GOT3 (cell line): ENCODE data around the gene FAM53A.

Source experiments
- DNase-seq: peaks from one replicate; lab custom pipeline; 2025; ENCODE audit warnings: mixed read lengths; lab: John Stamatoyannopoulos, UW

The FAM53A gene

DNA sequence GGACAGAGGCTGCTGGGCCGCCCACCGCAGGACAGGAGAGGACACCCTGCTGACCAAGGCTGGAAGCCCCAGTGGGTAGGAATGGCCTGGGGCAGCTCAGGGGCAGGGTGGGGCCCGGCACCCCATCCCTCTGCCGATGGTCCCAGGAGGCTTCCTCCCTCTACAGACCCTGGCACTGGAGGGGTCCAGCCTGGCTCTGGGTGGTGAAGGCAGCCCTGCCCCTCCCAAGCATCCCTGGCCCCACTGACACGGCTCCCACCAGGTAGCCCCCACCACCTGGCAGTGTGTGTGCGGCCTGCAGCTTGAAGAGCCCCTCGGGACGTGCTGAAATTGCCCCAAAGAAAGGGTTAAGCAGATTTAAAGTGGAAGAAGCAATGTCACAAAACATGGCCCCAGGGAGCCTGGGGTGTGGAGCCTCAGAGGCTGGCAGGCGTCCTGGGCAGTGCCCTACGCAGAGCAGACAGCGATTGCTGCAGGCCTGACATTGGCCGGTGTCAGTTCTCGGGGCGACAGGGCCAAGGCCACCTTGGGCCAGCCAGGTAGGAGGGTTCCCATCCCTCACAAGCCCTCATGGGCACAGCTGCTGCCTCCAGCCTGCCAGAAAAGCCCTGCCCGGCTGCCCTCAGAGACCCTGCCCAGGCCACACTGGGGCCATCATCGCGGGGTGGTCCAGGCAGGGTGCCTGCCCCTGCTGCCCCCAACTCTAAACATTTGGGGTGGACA lies 80.5 kb downstream of the FAM53A start:
- DNase-seq = no peak

DNA sequence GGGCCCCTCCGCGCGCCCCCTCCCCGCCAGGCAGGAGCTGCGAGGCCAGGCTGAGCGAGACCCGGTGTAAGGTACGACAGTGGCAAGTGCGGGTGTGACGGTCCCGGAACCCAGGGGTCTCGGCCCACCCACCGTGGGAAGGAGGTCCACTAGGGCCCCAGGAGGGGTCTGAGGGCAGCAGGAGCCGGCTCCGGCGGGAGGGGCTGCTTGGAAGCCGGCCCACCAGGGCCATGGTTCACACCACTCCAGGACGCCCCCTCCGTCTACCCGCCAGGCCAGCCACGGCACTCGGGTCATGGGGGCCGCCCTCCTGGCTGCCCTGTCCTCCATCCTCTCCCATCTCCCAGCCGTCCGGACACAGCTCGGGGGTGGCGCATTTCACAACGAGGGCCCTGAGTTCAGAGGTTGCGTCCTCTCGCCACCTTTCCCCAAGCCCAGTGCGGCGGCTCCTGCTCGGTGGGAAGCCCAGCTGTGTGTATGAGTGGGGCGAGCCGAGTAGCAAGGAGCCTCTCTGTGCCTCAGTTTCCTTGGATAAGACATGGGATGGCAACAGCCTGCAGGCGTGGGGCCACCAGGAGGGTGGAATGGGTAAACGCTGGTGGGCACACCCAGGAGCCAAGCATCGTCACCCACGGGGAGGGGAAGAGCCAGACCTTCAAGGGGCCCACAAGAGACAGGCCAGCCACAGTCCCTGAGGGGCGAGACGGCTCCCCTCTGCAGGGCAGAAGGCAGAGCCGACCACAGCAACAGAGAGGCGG lies 81.3 kb downstream of the FAM53A start:
- no peak for DNase-seq

DNA sequence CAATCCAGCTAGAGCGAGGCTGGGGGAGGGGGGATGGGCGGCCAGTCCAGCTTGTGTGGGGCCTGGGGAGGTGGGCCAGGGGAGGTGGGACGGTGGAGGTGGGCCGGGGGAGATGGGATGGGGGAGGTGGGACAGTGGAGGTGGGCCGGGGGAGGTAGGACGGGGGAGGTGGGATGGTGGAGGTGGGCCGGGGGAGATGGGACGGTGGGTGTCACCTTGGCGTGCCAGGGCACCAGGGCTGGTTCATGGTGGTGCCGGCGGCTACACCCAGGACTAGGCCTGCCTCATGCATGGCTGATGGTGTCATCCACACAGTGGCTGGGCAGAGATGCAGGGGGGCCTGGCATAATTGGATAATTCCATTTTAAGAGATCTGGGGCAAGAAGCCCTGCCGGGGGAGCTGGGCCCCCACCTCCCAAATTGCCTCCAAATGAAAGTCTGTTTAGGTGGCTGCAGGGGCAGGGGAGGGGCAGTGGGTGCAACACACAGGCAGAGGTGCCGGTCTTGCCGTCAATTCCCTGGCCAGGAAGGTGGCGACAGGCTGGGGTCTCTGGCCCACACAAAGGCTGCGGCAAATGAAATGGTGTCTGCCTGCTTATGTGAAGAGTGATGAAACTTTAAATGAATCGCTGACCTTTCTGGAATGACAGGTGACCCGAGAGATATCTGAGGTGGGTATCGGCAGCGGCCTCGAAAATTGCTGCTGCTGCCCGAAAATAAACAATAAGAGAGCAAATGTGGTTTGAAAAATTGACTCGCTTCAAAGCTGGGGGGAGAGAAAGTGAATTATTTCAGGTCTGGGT lies 82.1 kb downstream of the FAM53A start:
- no peak for DNase-seq

DNA sequence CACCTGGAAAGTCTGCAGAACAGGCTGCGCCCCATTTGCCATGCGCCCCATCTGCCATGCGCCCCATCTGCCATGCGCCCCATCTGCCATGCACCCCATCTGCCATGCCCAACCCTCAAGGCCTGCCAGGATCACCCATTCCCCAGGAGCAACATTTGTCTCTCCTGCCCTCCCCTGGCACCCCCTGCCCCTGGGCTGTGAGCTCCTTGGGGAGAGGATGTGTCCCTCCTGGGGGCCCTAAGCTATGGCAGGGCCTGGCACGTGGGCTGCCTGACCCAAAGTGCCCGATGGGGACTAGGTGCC lies 82.6 kb downstream of the FAM53A start:
- DNase-seq = no peak

DNA sequence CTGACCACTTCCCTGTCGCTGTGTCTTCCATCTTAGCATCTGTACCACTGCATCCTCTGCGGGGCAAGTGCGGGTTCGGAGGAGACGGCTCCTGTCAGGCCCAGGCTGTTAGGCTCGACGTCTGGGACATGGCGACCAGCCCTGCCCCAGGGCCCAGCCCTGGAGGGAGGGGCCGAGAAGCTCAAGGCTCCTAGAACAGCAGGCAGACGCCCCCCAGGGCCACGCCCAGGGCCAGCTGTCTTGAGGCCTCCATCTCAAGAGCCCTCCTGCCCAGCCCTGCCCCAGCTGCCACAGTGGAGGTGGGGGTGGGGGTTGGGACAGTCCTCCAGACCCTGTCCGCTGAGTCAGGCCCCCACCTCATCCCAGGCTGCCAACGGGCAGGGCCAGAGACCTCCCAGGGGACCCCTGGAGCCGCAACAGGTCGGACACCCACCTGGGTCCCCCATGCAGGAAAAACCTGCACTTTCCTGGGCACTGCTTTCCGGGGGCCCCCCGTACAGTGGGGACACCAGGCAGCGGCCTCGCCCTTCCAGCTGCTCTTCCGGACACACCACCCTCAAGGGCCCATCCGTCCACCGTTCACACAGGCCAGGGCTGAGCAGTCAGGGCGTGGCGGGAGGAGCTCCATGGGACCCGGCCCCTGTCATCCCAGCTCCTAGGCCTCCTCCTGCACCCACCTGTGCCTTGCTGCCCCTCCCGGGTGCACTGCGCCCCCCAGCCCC lies 83.1 kb downstream of the FAM53A start:
- no peak for DNase-seq

DNA sequence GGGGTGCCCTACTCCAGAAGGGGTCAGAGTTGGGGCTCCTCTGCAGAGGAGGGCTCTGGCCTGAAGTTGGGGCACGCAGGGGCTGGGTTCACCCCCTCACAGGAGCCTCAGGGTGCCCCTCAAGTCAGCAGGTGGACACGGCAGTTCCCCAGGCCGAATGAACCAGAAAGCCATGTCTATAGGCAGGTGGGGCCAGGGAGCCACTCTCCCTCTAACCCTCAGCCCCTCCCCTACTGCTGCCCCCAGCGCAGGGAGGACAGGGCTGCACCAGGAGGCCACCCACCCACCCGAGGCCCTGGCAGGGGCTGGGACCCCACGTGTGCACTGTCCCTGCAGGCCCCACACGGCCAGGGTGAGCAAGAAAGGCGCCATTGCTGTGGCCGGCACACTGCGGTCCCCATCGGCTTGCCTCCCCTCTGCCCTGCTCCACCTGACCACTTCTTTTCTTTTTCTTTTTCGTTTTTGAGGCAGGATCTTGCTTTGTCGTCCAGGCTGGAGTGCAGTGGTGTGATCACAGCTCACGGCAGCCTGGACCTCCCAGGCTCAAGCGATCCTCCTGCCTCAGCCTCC lies 83.8 kb downstream of the FAM53A start:
- no peak for DNase-seq

DNA sequence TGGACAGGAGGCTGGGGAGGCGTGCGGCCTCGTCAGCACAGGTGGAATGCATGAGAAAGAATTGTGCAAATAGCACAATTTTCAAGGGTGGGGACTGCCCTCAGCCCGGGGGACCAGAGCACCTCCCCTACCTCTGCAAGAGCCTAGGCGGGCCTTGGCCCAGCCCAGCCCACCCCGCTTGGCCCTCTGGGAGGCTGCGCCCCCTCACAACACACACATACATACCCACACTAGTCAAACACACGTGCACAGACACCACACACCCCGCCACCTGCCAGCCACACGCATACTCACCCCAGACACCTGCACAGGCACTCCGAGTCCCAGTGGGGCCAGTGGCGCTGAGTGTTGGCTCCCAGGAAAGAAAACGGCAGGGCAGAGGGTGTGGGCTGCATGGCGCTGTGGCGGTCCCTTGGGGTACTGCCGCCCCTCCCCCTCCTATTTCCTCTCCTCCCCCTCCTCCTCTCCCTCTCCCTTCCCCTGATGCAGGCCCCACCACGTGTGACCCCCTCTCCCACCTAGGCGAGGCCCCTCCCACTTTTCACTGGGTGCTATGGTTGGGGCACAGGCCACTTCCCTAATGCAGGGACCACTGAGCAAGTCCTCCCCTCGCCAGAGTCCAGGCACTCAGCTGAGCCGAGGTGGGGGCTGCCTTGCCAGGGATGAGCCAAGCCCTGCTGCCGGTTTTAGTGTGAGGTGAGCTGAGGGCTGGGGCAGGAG lies 84.5 kb downstream of the FAM53A start:
- DNase-seq = no peak

DNA sequence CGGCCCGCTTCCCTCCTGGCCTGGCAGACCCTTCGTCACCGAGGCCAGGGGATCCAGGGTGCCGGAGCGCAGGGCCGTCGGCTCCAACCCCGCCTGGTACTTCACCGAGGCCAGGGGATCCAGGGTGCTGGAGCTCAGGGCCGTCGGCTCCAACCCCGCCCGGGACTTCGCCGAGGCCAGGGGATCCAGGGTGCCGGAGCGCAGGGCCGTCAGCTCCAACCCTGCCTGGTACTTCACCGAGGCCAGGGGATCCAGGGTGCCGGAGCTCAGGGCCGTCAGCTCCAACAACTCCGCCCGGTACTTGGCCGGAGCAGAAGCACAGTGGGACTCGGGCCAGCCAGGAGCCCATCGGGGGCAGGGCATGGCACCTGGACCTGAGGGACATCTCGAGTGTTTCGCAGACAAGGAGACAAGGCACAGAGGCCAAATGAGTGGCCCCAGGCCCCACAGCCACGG lies 85.1 kb downstream of the FAM53A start:
- no peak for DNase-seq

DNA sequence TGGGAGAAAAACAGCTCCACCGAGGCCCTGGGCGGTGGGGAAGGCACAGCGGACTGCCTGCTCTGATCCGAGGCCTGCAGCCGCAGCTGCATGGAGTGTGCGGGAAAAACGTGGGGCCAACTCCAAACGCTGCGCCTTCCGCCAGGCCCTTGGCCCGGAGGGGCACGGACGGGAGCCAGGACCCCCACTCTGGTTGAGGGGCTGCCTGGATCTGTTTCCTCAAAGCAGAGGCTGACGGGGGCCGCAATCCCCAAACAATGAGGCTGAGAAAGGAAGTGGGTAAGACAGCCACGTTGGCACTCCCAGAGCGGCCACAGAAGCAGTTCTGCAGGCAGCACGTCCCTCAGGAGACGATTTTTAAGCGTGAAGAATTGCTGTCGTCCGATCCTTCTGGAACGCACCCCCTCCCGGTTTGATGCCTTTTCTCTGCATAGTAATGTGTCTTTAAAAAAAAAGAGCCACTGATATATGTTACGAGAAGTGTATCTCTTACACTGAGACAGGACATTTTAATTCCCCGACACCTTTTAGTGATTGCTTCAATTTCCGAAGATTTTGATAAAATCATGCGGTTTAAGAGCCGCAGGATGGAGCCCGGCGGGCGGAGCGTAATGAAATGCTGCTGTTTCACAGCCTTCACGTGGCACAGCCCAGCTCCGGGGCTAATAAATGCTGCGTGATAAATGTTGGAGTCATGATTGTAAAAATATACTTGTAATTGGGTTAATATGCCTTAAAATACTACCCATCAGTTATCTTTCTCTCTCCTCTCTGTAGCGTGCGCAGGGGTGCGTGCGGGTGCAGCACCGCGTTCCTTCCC lies 85.7 kb downstream of the FAM53A start:
- DNase-seq = no peak

DNA sequence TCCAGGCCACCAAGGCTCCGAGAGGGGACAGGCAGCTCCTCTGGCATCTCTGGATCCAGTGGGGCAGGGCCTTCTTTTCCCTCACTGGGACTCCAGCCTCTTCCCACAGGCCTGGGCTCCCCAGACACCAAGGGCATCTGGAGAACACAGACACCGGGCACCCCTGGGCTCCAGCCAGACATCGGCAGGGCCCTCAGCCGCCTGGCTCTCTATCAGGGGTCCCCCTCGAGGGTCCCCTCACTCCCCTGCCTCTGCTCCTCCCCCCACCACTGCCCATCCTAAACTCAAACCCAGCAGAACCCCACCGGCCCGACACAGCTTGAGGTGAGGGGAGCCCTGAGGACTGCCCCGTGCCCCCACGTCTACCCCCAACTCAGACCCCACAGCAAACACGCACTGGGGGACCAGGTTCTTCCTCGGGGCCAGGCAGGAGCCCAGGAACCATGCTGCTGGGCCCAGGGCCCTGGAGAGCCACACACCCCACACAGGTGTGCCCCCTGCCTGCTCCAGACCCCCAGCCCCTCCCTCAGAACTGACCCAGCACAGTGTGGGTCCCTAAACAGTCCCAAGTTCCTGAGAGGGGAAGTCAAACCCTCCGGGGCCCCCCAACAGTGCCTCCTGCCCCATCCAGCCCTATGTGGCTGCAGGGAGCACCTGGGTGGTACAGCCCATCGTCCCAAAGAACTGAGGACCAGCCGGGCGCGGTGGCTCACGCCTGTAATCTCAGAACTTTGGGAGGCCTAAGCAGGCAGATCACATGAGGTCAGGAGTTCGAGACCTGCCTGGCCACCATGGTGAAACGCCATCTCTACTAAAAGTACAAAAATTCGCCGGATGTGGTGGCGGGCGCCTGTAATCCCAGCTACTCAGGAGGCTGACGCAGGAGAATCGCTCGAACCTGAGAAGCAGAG lies 86.8 kb downstream of the FAM53A start:
- DNase-seq = no peak

DNA sequence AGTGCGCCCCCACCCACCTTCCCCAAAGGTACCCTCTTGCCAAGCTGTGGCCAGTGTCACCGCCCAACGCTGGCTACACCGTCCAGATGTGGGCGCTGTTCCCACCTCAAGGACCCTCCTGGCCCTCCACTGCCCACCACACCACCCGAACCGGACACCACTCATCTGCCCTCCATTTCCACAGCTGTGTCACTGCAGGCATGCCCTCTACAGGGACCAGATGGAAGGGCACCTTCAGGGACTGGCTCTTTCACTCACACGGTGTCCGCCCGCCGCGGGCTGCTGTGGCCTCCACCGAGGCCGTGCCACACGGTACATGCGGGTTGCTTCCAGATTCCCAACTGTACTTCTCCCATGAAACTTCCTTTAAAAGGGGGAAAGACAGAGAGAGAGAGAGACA lies 87.7 kb downstream of the FAM53A start:
- DNase-seq = no peak

DNA sequence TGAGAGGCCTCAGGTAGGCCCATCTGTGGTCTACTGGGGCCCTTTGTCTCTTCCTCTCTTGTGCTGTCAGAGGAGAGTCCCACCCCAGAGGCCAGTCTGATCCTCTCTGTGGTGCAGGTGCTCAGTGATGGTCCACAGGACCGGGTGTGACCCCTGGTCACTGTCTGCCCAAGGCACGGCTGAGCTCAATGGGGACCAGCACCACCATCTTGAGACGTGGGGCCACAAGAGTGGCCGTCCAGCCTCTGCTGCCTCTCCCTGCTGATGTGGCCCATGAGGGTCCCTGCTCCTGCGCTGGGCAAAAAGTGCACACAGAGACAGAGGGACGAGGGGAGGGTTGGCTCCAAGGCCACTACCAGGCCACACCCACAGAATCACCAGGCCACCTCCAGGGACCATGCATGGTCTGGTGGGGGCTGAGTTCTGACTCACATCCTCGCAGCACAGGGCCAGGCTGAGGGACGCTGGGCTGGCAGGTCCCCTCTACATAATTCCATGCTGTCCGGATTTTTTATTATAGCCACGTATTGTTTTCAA lies 88.3 kb downstream of the FAM53A start:
- DNase-seq = no peak

DNA sequence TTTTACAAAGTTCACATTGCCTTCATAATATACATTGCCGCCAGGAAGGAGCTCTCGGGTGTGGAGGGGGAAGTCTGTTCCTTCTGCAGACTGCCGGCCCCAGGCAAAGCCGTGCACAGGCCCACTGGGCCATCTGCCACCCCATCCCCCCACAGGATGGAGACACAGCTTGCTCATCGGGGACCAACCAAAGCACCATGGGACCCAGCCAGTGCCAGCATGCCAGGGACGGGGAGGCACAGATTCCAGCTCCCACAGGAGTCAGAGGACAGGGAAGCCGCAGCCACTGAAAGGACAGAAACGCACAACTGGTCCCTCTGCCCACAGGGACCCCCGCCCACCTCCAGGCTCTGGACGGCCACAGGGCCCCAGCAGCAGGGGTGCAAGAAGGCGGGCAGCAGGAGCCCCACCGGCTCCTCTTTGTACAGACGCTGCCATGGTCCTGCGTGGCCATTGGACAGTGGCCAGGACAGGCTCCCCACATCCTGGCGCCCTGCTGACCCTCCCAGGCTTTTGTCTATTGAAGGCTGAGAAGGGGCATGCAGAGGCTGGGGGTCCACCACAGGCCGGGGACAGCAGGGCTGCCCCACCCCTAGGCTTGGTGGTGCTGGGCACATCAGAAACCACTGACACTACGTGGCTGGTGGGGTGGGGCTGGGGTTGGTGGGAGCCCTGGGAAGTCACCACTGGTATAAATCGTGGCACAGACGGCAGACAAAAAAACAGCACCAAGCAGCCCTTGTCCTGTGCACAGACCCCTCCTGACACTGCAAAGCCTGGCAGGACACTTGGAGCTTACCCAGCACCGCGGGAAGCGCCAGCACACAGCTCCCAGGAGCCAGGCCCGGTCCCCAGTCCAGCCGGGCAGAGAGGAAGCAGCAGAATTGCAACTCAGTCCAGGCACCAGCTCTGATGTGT lies 89.0 kb downstream of the FAM53A start:
- DNase-seq = no peak

DNA sequence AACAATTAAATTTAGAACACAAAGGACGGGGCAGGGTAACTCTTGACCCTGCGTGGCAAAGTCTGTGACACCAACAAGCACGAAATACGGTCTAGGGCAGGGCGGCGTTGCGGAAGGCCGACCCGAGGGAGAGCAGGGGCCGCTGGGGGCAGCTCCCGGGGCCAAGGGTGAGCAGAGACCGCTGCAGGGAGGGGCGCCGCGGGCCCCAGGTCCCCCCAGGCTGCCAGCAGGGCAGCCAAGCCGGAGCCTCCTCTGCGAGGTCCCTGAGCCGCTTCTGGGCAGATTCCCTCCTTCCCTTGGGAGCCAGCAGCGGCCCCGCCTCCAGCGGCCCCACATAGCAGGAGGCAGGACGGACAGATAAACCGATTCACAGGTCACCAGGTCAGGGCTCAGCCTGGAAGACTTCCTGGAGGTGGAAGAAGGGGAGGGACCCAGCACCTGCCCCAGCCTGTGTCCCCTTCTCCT lies 90.2 kb downstream of the FAM53A start:
- no peak for DNase-seq

DNA sequence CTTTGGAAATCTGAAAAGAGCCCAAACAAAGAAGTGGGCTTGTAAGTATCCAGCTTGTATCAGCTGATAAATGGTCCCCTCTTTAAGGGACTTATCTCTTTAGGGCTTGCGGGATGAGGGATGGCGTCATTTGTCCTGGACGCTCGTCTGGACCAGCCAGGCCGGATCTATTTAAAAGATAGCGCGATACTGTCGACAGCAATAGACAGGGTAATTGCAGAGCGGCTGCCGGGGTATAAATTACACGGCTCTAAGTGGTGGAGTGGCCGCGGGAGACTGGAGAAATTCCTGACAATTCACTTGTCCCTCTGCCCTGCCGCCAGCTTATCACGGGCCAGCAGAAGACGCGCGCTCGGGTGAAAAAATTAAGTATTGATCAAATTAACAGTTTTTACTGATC lies 90.7 kb downstream of the FAM53A start:
- no peak for DNase-seq

DNA sequence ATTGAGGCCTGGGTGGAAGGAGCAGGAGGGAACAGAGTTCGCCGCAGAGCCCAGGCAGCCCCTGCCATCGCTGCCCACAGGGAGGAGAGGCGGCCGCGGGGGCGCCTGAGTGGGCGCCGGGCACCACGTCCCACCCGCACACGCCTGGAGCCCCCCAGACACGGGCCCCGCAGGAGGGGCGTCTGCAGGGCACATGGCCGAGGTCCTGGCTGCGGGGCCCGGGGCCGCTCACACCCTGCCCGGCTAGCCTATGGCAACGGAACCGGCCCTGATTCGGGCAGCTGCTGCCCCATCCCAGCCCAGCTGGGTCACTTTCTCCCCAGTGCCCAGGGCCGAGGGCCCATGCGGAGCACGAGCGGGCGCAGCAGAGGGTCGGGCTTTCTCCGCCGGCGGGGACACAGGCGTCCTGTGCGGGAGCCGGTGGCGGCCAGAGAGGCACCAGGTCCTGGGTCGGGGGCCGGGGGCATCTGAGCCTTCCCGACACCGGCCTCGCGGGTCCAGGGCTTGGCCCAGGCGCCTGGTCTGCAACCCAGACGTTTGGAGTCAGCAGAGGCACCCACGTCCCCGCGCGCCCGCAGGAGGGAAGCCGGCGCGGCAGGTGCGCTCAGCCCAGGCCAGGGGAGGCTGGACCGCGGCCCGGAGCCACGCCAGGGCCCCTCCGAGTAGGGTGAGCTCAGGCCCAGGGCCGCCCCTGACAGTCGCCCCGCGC lies 91.2 kb downstream of the FAM53A start:
- DNase-seq = no peak

DNA sequence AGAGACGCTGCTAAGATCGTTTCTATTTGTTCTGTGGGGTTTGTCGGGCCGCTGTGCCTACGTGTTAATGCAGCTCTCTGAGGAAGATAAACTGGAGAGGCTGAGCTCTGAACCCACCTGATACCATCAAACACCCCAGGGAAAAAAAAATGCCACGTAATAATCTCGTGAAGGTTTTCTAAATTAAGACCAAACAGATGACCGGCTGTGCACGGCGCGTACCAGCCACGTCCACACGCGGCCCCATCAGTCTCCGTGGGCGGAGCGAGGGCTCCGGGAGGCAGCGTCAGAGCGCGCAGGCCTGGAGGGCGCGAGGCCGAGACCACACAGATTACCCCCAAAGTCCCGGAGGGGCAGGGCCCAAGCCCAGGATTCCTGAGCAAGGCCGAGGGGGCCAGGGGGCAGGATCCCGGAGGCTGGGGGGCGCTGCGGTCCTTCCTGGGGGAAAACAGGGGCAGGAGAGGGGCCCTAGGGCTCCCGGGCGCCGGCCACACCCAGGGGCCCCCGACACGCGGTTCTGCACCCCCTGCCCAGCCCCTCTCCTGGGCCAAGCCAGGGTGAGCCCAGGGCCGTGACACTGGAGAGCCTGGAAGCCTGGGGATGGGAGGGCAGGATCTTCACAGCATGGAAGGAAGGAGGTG lies 91.9 kb downstream of the FAM53A start:
- no peak for DNase-seq
